Adrenal gland (tissue), 5 donors: ENCODE data around the gene USP50.

Source experiments
- CTCF ChIP-seq, 6 experiments: fragments of 450-650 bp in 4 of 6; fragments of 200-600 bp in 2 of 6; sonication (generic) in 1 of 6; IDR thresholded peaks; 1 replicate in 5 of 6; 2 replicates in 1 of 6; pipeline versions ENCODE4 v1.5.1 to v1.8.0; 2016 to 2021; ENCODE audit warnings: antibody characterized with exemption in 6 of 6, mild to moderate bottlenecking in 2 of 6, moderate library complexity in 1 of 6
- POLR2A ChIP-seq, 2 donors: fragments of 450-650 bp; IDR thresholded peaks; one replicate each; pipeline ENCODE4 v1.6.1; 2017; ENCODE audit warnings: antibody characterized with exemption in 2 of 2, mild to moderate bottlenecking in 2 of 2, moderate library complexity in 1 of 2
- donor health status: DM: no; HTN: no; CAD: no.

- no peak for TF ChIP-seq CTCF (IDR thresholded peaks at IDR 0.05)
- TF ChIP-seq POLR2A (IDR thresholded peaks at IDR 0.05), result no peak
These were observed 82.8 kb downstream of the USP50 start for GRCh38 chr15:50463423-50464358.
